LNCaP clone FGC (cell line): ENCODE results near the gene MIS18A.

ENCODE experiments used
- DNase-seq: peaks from one replicate; pipeline ENCODE4 v3.0.0-alpha.2; 2011; ENCODE audit warnings: low read depth
- H3K4me3 ChIP-seq: 2 replicates; pipeline ENCODE4 v1.5.1; 2011; ENCODE audit warnings: mild to moderate bottlenecking, low read depth, low read length, control low read depth
- CTCF ChIP-seq: IDR thresholded peaks from 2 replicates; pipeline ENCODE4 v1.5.1; 2012; ENCODE audit warnings: mild to moderate bottlenecking; ENCODE audit not compliant: control insufficient read depth, insufficient read depth; ENCODE audit errors: extremely low read depth

The MIS18A gene

DNA sequence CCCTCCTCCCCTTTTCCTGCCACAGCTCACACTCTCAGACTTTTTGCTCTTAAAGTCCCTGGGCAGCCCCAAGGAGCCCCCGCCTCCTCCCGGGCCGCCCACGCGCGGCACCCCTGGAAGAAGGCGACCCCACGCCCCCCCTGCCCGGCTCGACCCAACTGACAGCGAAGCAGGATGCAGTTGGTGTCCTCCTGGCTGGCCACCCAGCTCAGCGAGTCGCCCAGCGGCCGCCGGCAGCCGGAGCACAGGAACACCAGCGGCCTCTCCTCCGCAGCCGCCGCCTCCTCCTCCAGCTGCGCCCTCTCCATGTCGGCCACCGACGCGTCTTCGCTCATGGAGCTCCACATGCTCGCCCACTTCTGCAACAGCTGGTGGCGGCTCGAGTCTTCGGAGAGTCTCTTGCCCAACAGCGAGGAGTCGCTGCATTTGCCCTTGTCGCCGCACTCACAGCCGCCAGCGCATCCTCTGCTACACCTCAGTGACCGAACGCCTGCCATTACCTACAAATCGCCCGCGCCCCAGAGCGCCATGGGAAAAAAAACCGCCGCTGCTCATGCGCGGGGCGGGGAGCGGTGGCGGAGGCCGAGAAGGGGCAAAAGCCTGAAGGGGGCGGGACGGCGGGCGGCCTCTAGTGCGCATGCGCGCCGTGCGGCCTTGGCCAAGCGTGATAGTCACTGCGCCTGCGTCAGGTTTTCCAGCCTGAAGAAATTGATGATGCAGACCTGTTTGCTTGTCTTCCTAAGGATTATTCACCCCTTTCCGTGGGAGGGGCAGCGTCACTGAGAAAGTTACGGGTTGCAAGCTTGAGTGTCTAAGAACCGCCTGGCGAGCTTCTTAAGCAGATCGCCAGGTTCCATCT is at the start of gene MIS18A:
Gene MIS18A, minus strand, starts transcription at position 532 of the 859 bp plus-strand sequence. Its CDS starts 35 bp downstream, at position 497.
- peak within 1 kb of the TSS; percentile 91 for H3K4me3 ChIP-seq
- no peak for TF ChIP-seq CTCF

DNA sequence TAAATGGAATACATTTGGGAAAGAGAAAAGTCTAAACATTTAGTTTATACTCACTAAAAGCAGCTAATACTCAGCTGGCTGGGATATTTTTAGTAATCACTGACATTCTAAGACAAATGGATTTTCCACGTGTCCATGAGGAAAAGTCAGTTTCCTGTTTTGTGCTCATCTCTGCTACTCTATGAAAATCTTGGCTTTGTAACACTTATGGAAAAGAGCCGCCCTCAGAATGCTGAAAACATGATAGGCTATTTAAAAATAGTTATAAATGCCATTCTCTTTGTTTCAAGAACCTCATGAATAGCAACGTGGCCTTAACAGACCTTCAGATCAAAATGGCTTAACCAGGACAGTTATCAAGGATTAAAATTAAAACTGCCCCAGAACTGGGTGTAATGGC is 49.7 kb upstream of the MIS18A start:
- DNase-seq, result no peak
- H3K4me3 ChIP-seq, result no peak overlapping the region
- no peak for TF ChIP-seq CTCF

More for the DNA sequence above, at the start of gene MIS18A:
- peak; percentile 80 for DNase-seq

DNA sequence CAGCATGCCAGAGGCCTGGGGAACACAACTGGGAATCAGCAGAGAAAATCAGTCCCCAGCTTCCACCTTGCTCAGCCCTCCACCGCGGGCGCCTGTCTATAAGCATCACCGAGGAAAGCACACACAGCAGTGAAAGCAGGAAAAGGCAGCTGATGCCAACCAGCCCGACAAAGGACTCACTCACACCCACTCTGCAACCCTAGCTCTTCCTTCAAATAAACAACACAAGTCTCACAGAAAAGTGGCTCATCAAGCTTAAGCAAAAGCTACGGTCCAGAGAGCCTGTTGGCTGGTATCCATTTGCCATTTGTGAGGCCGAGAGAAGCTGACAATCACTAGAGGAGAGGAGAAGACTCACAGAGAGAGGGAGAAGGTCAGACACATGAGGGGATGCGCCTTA is 46.9 kb upstream of the MIS18A start:
- DNase-seq, result no peak
- no peak for TF ChIP-seq CTCF
- no peak overlapping the region for H3K4me3 ChIP-seq

DNA sequence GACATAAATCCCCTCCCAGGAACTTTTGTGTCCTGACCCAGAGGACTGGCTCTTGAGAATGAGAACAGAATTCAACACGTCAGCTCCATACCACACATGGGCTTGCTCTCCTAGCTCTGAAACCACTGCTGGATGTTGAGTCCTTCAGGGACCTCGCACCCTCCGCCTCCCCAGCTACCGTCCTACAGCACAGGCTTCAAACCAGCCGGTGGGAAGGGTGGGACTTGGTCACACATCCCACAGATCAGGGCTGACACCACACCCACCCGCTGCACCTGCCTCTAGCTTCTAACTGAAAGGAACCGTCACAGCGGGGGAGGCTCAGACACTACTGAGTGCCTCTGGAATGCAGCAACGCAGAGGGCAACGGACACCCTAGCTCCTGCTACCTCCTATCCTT is 43.8 kb upstream of the MIS18A start:
- H3K4me3 ChIP-seq, result no peak overlapping the region
- no peak for TF ChIP-seq CTCF
- DNase-seq, result no peak

- DNase-seq, result no peak
- TF ChIP-seq CTCF, result no peak
- no peak overlapping the region for H3K4me3 ChIP-seq
These were observed 43.3 kb upstream of the MIS18A start for GRCh38 chr21:32322103-32322502.

DNA sequence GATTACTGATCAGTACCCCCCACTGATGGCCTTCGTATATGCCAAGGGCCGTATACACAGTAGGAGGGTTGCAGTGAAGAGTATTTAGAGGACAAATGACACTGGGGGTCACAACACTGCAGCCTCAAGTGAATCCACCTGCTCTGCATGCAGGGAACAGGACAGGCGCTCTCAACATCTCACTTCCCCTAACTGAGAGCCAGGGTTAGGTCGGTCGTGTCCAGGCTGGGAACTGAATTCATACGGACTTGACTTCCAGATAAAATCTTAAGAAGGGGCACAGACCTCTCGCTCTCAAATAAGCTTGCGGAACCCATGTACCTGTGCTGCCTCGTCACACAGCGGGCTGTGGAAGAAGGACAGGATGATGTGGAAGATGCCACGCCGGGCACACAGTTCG is 42.6 kb upstream of the MIS18A start:
- TF ChIP-seq CTCF, result no peak
- H3K4me3 ChIP-seq, result no peak overlapping the region
- DNase-seq, result no peak

- TF ChIP-seq CTCF, result no peak
- no peak overlapping the region for H3K4me3 ChIP-seq
- DNase-seq, result no peak
These were observed 41.9 kb upstream of the MIS18A start for GRCh38 chr21:32320726-32321125.
